Adrenal gland (tissue), 12 donors: ENCODE measurements around the gene LMNA. TPM values are rescaled to one million over a fixed set of nuclear protein-coding genes. Genes with fewer than 3 reads are reported as not detected.
A peak's percentile ranks its signal among the peaks of the same experiment; 100 is the strongest.

ENCODE experiments used
- DNase-seq, 7 donors: peaks; one replicate each; pipeline ENCODE4 v3.0.0-alpha.2; 2019 to 2020
- H3K27ac ChIP-seq, 5 donors: fragments of 200-600 bp; sonication (generic) in 4 of 5; 1 replicate in 3 of 5; 2 replicates in 2 of 5; pipeline versions ENCODE4 v1.5.1 to v1.8.0; 2016 to 2020; ENCODE audit warnings: mild to moderate bottlenecking in 1 of 5
- H3K27me3 ChIP-seq: fragments of 200-600 bp; 2 replicates; pipeline ENCODE4 v1.8.0; 2021
- H3K36me3 ChIP-seq, 2 donors: fragments of 200-600 bp; replicated peaks in 1 of 2; 1 replicate in 1 of 2; 2 replicates in 1 of 2; pipeline versions ENCODE4 v1.5.1 to v1.8.0; 2018 to 2022
- H3K4me1 ChIP-seq, 2 donors: fragments of 200-600 bp; replicated peaks in 1 of 2; 1 replicate in 1 of 2; 2 replicates in 1 of 2; pipeline versions ENCODE4 v1.5.1 to v1.8.0; 2018 to 2021
- H3K4me3 ChIP-seq, 4 donors: fragments of 200-600 bp; sonication (generic) in 3 of 4; one replicate each; pipeline ENCODE4 v1.5.1; 2016 to 2018
- H3K9me3 ChIP-seq, 3 donors: fragments of 200-600 bp; sonication (generic) in 1 of 3; replicated peaks in 1 of 3; 1 replicate in 2 of 3; 2 replicates in 1 of 3; pipeline versions ENCODE4 v1.5.1 to v1.8.0; 2016 to 2021
- CTCF ChIP-seq, 6 experiments: fragments of 450-650 bp in 4 of 6; fragments of 200-600 bp in 2 of 6; sonication (generic) in 1 of 6; IDR thresholded peaks; 1 replicate in 5 of 6; 2 replicates in 1 of 6; pipeline versions ENCODE4 v1.5.1 to v1.8.0; 2016 to 2021; ENCODE audit warnings: antibody characterized with exemption in 6 of 6, mild to moderate bottlenecking in 2 of 6, moderate library complexity in 1 of 6
- POLR2A ChIP-seq, 2 donors: fragments of 450-650 bp; IDR thresholded peaks; one replicate each; pipeline ENCODE4 v1.6.1; 2017; ENCODE audit warnings: antibody characterized with exemption in 2 of 2, mild to moderate bottlenecking in 2 of 2, moderate library complexity in 1 of 2
- WGBS, 4 donors: extraction: QIAGEN DNeasy Blood & Tissue Kit in 2 of 4; methylation state at CpG; one replicate each; pipeline versions ENCODE4 v1.1.5 to v1.1.7; 2013 to 2017; 5-methylcytosine and 5-hydroxymethylcytosine counted together
- intact Hi-C, 2 donors: fragments of 100-400 bp; cut with DNase I; formaldehyde crosslinking; loops; one replicate each; pipeline versions ENCODE4 v1.14.1 to v1.15.0; 2022 to 2023
- polyA plus RNA-seq, 3 donors: library from polyadenylated mRNA; stranded (reverse); fragments of 200-250 nt in 2 of 3; fragments of 350-450 nt in 1 of 3; fragmentation: Illumina TruSeq in 1 of 3; extraction: RNeasy Lipid Tissue Mini Kit (QIAGEN cat#74804) in 1 of 3; gene quantifications; one replicate each; pipeline ENCODE4 v1.2.3, GENCODE V29; 2013 to 2014
- total RNA-seq, 9 donors: library from RNA; depleted of rRNA in 4 of 9; stranded (reverse); fragments of >200 nt in 4 of 9; fragments of 120-200 nt in 1 of 9; fragmentation: NEBNext Ultra II Directional in 1 of 9; extraction: Animal tissue kit (Norgen Biotek cat#: 25700) in 1 of 9; gene quantifications; one replicate each; pipeline versions ENCODE4 v1.1.0 to v1.2.4, GENCODE V29; 2013 to 2023
- donor health status: healthy with polysubstance abuse.
- donor health status: Bipolar disorder and iron deficiency.
- donor health status: DM: yes; HTN: yes; CAD: no.
- donor health status: DM: no; HTN: no; CAD: no.
- donor health status: DM: no; HTN: no; CAD: no.
- donor health status: DM: yes; HTN: yes; CAD: no.

The LMNA gene
- total and polyA plus RNA-seq, 12 donors, result 116 to 591 (median 382) TPM

- TF ChIP-seq CTCF (IDR thresholded peaks at IDR 0.05) (no peak), POLR2A (IDR thresholded peaks at IDR 0.05) (no peak)
- Histone ChIP-seq H3K36me3 (no peaks in the 10 kb centered on the region), H3K4me3 (no peak overlapping the region), H3K27me3 (no peaks in the 10 kb centered on the region), H3K27ac (no peak overlapping the region), H3K9me3 (no peaks in the 10 kb centered on the region), H3K4me1 (peaks cover 9 to 26% of the 10 kb centered on the region in 2 donors)
- DNase-seq, result no peak
- intact Hi-C loops, result no loop called here
- WGBS, 4 donors, result 61 to 62% (median 61%) methylated on average over 7 of the region's 7 CpGs
Measured at GRCh38 chr1:156083800-156084790, 30.4 kb upstream of the LMNA start.

- 0 to 21% (median 15%) methylated on average over 1 of the region's 1 CpG for WGBS, 4 donors
- Histone ChIP-seq H3K4me3 (no peak overlapping the region), H3K27ac (peak overlapping the region in 1 of 5 donors; percentile 32), H3K4me1 (peaks cover 9 to 33% of the 10 kb centered on the region in 2 donors), H3K36me3 (no peaks in the 10 kb centered on the region), H3K27me3 (no peaks in the 10 kb centered on the region), H3K9me3 (no peaks in the 10 kb centered on the region)
- TF ChIP-seq CTCF (IDR thresholded peaks at IDR 0.05) (peak in 1 of 6 experiments; percentile 11), POLR2A (IDR thresholded peaks at IDR 0.05) (no peak)
- DNase-seq, result peak in 5 of 7 donors; percentile 80 to 89 (median 84)
- intact Hi-C loops, result no loop called here
Measured at GRCh38 chr1:156086256-156086662, 28.3 kb upstream of the LMNA start.

GRCh38 chr1:156089704-156090103, 24.8 kb upstream of the LMNA start:
- 10 to 75% (median 61%) methylated on average over 2 to 6 of the region's 6 CpGs for WGBS, 4 donors
- no peaks in the 10 kb centered on the region for H3K27me3 ChIP-seq
- no peaks in the 10 kb centered on the region for H3K36me3 ChIP-seq
- intact Hi-C loops, result loop anchor here in 1 of 2 donors (5.0 kb wide), 1 partner anchor 138 kb away; no protein-coding TSS in a partner anchor
- TF ChIP-seq CTCF (IDR thresholded peaks at IDR 0.05) (no peak), POLR2A (IDR thresholded peaks at IDR 0.05) (no peak)
- no peak for DNase-seq
- peak overlapping the region in 2 of 5 donors; percentile 34 to 58 for H3K27ac ChIP-seq
- H3K4me1 ChIP-seq, result peaks cover 0 to 17% of the 10 kb centered on the region in 2 donors
- H3K9me3 ChIP-seq, result no peaks in the 10 kb centered on the region
- no peak overlapping the region for H3K4me3 ChIP-seq

GRCh38 chr1:156090138-156090839, 24.2 kb upstream of the LMNA start:
- intact Hi-C loops, result loop anchor here in 1 of 2 donors (5.0 kb wide), 1 partner anchor 137 kb away; no protein-coding TSS in a partner anchor
- Histone ChIP-seq H3K4me1 (peaks cover 0 to 17% of the 10 kb centered on the region in 2 donors), H3K4me3 (no peak overlapping the region), H3K27me3 (no peaks in the 10 kb centered on the region), H3K9me3 (no peaks in the 10 kb centered on the region), H3K27ac (peak overlapping the region in 2 of 5 donors; percentile 34 to 58), H3K36me3 (no peaks in the 10 kb centered on the region)
- WGBS, 4 donors, result 29 to 33% (median 32%) methylated on average over 5 of the region's 5 CpGs
- DNase-seq, result peak in 1 of 7 donors; percentile 33
- no peak for TF ChIP-seq POLR2A (IDR thresholded peaks at IDR 0.05)
- TF ChIP-seq CTCF (IDR thresholded peaks at IDR 0.05), result no peak
